GM18868 (cell line): ENCODE data around the gene HECTD2.
A peak's percentile ranks its signal among the peaks of the same experiment; 100 is the strongest.
"Not testable (repeated sequence)": the region's sequence is repeated elsewhere in the genome, so short reads cannot be mapped to it uniquely, and the experiment has no call there.

Experiments
- ATAC-seq: cut with Tn5 transposase; IDR thresholded peaks from one replicate; pipeline ENCODE4 v1.9.1; 2021; ENCODE audit warnings: mild to moderate bottlenecking, moderate library complexity; ENCODE audit not compliant: unreplicated experiment

HECTD2 gene

GRCh38 chr10:91409869-91410637, at the start of gene HECTD2:
TSS of gene HECTD2 (plus strand) at chr10:91410344. CDS start at chr10:91410439, 95 bp downstream.
- peak; percentile 86 for ATAC-seq

DNA sequence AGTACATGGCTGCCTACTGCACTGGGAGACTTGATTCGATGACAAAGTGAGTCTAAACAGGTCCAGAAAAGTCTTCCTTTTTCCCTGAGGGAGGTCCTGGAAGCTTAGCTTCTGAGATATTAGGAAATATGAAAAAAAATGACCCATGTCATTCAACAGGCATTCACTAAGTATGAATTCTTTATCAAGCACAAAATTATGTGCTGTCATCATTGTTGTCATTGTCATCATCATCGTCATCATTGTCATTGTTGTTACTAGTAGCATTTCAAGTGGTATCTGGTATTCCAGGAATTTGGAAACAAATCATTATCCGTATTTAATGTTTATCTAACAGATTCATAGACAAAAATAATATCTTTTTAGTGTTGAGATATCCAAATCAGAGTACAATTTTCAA, 49.7 kb upstream of the HECTD2 start:
- ATAC-seq, result no peak

GRCh38 chr10:91365519-91365918, 44.6 kb upstream of the HECTD2 start:
- ATAC-seq, result not testable (repeated sequence)

DNA sequence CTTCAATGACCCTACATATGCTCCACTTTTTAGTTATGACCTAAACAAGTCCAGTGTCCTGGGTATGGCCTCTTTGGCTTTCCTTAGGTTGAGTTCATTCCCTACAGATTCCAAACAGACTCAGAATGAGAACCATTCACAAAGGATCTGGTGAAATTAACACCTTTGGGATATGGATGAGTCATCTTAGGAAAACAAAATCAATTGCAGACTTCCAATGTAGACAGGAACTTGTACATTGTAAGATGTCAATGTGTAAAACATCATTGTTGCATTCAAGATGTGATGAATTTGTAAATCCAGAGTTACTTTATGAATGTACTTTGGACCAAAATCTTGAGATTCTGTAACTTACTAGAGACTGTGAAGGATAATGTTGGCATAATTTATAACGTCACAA, 43.4 kb upstream of the HECTD2 start:
- no peak for ATAC-seq

DNA sequence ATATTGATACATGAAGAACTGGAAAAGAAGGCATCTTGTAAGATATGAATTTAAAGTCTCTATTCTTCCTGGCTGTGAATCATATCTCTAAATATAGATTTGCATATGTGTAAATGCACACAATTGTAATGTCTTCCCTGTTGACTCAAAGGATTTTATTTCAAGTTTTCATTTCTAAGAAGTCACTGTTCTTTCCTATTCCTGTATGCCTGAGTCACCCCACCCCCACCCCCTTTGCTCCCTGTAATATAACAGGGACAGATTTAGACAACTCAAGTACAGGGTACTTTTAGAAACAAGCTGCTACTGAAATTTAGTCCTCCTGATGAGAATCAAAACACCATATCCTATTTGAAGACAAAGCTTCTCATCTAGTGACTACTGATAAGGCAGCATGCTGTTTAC, 43.0 kb upstream of the HECTD2 start:
- ATAC-seq, result no peak

DNA sequence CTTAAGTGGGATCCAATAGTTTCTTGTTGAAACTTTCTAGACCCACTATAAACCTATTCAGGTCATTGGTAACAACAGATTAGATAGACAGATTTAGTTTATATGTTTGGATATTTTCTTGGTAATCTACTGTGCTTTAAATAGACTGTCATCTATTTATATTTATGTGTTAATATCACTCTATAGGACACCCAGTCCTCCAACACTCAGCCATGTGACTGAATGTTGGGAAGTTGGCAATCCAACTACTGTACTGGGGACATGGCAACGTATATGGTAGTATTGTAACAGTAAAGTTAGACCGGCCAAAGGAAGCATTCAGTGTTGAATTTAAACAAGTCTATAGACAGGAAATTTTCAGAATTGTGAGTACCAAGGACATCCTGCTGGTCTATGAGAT, 42.6 kb upstream of the HECTD2 start:
- ATAC-seq, result no peak

- ATAC-seq, result not testable (repeated sequence)
Observed at GRCh38 chr10:91369978-91370589, 40.1 kb upstream of the HECTD2 start.

DNA sequence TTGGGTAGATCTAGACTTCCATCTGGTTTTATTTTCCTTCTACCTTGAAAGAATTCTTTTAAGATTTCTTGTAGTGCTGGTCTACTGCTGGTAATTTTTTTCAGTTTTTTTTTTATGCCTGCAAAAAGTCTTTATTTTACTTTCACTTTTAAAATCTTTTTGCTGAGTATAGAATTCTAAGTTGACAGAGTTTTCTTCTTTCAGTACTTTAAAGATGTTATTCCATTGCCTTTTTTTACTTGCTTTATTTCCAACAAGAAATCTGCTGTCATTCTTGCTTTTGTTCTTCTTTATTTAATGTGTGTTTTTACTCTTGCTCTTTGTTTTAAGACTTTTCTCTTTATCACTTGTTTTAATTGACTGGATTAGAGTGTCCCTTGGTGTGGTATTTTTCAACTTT, 36.1 kb upstream of the HECTD2 start:
- no peak for ATAC-seq

GRCh38 chr10:91378061-91378460, 32.1 kb upstream of the HECTD2 start:
- no peak for ATAC-seq

- no peak for ATAC-seq
Observed at GRCh38 chr10:91380873-91381256, 29.3 kb upstream of the HECTD2 start.

- no peak for ATAC-seq
Observed at GRCh38 chr10:91381257-91381891, 28.8 kb upstream of the HECTD2 start.

GRCh38 chr10:91385306-91386085, 24.6 kb upstream of the HECTD2 start:
- no peak for ATAC-seq

DNA sequence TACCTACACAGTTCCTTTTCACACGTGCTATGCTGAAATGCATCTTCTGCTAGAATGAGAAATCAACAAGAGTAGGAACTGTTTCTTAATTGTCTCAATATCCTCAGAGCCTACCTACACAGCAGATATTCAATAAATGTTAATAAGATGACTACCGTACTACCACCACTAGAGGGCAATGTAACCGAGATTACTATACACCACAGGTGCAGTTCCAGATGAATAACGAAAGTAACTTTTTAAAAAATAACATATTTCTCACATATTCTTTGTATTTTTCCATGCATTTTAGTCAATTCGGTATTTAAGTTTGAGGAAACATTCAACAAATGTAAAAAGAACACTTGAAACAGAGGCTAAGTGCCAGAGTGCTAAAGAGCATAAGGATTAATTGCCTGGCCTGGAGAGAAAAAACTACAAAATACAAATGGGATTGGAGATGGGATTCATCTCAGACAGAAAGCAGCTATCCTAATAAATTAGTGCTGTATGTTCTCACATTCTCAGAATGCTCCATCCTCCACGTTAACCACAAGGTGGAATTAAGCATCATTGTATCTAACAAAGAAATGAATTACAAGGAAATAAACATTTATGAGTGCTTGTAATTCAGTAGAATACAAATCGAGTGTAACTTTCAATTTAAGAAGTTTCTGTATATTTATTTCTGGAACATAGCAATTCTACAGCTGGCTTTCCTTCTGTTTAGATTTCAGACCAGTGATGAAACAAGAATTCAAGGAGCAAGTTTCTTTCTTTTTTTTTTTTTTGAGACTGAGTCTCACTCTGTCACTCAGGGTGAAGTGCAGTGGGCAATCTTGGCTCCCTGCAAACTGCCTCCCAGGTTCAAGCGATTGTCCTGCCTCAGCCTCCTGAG, 20.3 kb upstream of the HECTD2 start:
- peak; percentile 97 for ATAC-seq

DNA sequence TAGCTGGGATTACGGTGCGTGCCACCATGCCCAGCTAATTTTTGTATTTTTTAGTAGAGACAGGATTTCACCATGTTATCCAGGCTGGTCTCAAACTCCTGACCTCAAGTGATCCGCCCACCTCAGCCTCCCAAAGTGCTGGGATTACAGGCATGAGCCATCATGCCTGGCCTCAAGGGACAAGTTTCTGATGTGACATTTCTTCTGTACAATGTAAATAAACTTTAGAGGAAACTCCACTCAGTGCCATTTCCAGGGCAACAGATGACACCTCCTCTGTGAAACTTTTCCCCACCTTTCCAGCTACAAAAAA, 19.7 kb upstream of the HECTD2 start:
- ATAC-seq, result not testable (repeated sequence)

DNA sequence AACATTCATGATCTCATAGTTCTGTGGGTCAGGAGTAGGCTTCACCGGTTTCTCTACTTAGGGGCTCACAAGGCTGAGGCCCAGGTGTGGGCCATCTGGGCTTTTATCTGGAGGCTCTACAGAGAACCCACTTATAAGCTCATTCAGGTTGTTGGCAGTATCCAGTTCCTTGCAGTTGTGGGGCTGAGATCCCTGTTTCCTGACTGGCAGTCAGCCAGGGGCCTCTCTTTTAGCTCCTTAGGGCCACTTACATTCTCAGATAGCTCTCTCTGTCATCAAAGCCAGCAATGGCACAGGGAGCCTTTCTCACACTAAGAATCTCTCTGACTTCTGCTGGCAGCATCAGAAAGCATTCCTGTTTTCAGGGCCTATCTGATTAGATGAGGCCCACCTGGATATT, 18.2 kb upstream of the HECTD2 start:
- no peak for ATAC-seq

GRCh38 chr10:91406322-91406721, 3.8 kb upstream of the HECTD2 start:
- ATAC-seq, result no peak

DNA sequence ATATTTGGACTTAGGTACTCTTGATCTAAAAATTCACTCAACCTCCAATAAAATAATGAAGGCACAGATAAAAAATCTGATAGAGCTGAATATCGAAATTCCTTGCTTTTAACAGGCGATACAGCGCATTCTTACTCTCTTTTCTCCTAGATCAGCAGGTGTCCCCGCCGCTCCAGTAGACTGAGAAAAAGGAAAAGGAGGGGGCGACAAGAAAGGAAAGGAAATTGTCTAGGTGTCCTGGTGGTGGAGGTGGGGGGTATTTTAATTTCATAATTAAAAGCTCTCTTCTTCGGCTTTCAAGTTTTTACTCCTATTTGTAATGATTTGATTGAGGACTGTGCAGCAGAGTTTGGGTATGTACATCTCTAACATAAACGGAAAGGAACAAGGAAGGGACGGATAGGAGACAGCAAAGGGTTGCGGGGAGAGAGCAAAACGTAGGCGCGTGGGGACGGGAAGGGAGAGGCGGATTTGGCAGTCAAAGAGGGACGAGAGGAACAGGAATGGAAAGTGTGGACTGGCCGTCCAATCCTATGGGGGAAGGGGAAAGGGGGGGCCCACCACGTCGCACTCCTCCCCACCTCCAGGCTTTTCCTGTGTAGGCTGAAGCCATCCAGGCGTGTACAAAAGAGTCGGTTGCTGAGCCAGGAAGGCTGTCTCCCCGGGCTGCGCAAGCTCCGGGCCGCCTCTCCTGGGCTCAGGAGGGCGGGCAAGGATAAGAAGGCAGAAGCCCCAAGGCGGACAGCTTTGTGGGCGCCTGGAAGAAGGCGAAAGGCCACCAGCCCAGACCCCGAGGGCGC, 875 bp upstream of the HECTD2 start:
- ATAC-seq, result peak; percentile 29

DNA sequence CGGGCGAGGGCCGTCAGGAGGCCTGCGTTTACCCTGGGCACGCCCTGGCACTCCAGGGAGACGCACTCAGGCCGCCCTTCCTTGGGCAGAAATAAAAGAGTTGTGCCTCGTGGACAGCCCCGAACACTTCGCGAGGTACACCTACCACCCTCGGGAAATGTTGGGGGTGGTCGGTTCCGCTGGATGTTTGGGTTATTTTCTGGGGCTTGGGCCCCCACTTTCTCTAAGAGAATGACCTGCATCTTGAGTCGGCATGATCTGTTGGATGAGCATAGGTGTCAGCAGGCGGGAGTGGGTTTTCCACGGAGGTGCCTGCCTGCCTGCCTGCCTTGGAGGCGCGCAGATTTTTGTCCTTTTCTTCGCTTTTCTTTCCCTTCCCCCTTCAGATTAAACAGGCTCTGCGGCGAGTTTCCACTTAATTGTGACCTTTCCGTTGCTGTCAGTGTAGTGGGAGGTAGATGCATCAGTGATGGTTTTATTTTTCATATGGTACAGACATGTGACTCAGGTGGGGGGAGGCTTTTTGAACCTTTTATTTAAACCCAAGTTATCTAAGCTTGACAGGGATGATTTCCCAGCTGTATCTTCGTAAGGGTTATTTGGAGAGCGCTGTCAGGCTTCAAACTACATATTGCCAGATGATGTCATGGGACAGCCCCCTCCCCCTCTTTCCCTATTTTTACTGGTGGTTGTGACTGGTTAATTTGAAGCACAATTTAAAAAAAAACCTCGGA, 661 bp downstream of the HECTD2 start:
- ATAC-seq, result no peak

DNA sequence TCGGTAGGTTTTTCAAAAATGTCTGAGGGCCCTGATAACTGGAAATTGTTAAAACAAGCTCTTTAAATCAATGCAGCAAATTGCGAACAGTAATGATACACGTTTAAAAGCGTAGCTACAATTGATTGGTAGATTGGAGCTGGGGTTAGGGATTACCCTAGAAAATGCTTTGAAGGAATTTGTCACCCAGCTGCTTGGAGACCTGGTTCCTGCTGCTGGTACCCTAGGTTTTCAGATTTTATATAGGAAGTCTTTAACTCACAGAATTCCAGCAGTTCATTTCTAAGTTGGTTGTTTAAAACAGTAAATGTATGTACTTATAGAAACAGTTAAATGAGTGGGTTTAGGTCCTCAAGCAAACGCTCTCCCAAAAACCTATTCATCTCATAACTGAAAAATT, 1.5 kb downstream of the HECTD2 start:
- no peak for ATAC-seq
